Adrenal gland (tissue), 5 donors: ENCODE measurements around the gene JPH2.

ENCODE experiments used
- CTCF ChIP-seq, 6 experiments: fragments of 450-650 bp in 4 of 6; fragments of 200-600 bp in 2 of 6; sonication (generic) in 1 of 6; IDR thresholded peaks; 1 replicate in 5 of 6; 2 replicates in 1 of 6; pipeline versions ENCODE4 v1.5.1 to v1.8.0; 2016 to 2021; ENCODE audit warnings: antibody characterized with exemption in 6 of 6, mild to moderate bottlenecking in 2 of 6, moderate library complexity in 1 of 6
- POLR2A ChIP-seq, 2 donors: fragments of 450-650 bp; IDR thresholded peaks; one replicate each; pipeline ENCODE4 v1.6.1; 2017; ENCODE audit warnings: antibody characterized with exemption in 2 of 2, mild to moderate bottlenecking in 2 of 2, moderate library complexity in 1 of 2
- donor health status: DM: no; HTN: no; CAD: no.

- no peak for TF ChIP-seq CTCF (IDR thresholded peaks at IDR 0.05)
- no peak for TF ChIP-seq POLR2A (IDR thresholded peaks at IDR 0.05)
These were observed 37.6 kb upstream of the JPH2 start for GRCh38 chr20:44224637-44225036.
